Epidermal melanocyte (primary cell): ENCODE data around the gene AGTPBP1.
A peak's percentile ranks its signal among the peaks of the same experiment; 100 is the strongest.
"Not testable (repeated sequence)": the region's sequence is repeated elsewhere in the genome, so short reads cannot be mapped to it uniquely, and the experiment has no call there.

Source experiments
- DNase-seq: peaks from one replicate; pipeline ENCODE4 v3.0.0; 2011; ENCODE audit warnings: low spot score; ENCODE audit not compliant: insufficient read length

Gene AGTPBP1, protein sequence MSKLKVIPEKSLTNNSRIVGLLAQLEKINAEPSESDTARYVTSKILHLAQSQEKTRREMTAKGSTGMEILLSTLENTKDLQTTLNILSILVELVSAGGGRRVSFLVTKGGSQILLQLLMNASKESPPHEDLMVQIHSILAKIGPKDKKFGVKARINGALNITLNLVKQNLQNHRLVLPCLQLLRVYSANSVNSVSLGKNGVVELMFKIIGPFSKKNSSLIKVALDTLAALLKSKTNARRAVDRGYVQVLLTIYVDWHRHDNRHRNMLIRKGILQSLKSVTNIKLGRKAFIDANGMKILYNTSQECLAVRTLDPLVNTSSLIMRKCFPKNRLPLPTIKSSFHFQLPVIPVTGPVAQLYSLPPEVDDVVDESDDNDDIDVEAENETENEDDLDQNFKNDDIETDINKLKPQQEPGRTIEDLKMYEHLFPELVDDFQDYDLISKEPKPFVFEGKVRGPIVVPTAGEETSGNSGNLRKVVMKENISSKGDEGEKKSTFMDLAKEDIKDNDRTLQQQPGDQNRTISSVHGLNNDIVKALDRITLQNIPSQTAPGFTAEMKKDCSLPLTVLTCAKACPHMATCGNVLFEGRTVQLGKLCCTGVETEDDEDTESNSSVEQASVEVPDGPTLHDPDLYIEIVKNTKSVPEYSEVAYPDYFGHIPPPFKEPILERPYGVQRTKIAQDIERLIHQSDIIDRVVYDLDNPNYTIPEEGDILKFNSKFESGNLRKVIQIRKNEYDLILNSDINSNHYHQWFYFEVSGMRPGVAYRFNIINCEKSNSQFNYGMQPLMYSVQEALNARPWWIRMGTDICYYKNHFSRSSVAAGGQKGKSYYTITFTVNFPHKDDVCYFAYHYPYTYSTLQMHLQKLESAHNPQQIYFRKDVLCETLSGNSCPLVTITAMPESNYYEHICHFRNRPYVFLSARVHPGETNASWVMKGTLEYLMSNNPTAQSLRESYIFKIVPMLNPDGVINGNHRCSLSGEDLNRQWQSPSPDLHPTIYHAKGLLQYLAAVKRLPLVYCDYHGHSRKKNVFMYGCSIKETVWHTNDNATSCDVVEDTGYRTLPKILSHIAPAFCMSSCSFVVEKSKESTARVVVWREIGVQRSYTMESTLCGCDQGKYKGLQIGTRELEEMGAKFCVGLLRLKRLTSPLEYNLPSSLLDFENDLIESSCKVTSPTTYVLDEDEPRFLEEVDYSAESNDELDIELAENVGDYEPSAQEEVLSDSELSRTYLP

DNA sequence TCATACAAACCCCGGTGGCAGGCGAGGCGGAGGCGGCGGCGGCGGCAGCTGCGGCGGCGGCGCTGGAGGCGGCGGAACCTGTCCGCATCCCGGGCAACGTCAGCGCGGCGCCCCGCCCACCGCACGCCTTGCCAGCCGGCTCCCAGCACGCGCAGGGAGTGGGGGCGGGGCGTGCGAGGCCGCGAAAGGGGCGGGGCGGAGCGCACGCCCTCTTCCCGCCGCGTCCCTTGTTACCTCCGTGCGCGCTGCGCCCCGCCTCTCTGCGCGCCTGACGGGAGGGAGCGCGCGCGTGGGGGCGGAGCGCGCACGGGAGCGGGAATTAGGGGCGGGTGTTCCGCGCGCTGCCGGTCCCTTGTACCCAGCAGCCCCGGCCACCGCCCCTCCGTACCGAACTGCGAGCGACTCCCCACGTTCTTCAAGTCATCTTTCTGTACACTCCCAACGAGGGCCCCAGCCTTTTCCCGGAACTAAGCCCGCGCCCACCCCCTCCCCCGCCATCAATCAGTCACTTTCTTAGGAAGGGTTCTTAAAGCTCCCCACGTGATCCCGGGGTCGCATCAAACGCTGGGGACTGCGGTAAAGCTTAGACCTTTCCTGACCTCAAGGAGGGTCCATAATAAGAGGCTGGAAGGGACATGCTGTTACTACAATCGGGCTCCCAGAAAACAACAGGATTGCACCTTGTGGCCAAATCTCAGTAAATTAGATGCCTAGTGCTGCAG, at the start of gene AGTPBP1:
Gene AGTPBP1, minus strand, starts transcription at position 80 of the 722 bp plus-strand sequence. CDS start 29,421 bp downstream, outside the sequence.
- DNase-seq = peak; percentile 69

DNA sequence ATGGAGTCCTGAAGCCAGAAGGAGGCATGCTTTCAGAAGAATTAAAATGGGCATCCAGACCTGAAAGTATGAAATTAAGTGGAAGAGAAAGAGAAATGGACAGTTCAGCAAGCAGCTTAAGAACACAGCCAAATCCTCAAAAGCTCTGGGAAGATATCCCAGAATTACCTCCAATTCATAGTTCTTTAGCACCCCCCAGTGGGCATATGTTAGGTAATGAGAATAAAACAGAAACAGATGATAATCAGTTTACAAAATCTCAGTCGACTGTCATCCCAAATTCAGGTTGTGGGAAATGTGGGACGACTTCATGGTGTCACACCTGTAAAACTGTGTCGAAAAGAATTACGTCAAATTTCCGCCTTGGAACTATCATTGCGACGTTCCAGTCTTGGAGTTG, 44.4 kb upstream of the AGTPBP1 start:
- not testable (repeated sequence) for DNase-seq

GRCh38 chr9:85773844-85774243, 32.1 kb upstream of the AGTPBP1 start:
- not testable (repeated sequence) for DNase-seq

GRCh38 chr9:85761802-85762201, 20.0 kb upstream of the AGTPBP1 start:
- not testable (repeated sequence) for DNase-seq

DNA sequence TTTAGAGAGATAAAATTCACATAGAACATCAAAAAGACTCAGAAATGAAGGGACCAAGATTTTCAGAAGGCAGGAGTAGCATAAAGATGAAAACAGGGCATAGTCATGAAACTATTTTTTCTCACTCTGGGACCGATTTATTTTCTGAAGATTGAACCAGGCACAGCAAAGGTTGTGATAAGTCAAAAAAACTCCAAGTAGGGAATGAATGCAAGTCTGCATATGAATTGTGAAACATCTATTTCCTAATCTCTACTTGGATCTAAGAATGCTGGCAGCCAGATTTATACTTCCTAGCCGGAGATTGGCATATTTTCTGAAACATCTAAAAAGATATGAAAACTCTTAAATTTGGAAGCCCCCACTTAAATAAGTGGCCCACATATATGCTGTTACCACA, 16.0 kb upstream of the AGTPBP1 start:
- DNase-seq = not testable (repeated sequence)

GRCh38 chr9:85756216-85756615, 14.5 kb upstream of the AGTPBP1 start:
- DNase-seq = not testable (repeated sequence)

DNA sequence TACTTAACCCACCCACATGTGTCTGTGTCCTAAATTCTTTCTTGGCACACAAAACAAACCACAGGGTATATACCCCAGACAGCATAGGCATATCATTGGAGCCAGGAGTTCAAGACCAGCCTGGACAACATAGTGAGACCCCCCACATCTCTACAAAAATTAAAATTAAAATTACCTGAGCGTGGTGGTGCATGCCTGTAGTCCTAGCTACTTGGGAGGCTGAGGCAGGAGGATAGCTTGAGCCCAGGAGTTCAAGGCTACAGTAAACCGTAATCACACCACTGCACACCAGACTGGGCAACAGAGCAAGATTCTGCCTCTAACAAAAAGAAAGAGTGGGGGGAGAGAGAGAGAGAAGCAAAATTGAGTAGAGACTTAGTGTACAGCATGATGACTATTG, 4.6 kb upstream of the AGTPBP1 start:
- no peak for DNase-seq

- DNase-seq = no peak
Measured at GRCh38 chr9:85745203-85745602, 3.4 kb upstream of the AGTPBP1 start.

GRCh38 chr9:85744480-85744879, 2.7 kb upstream of the AGTPBP1 start:
- DNase-seq = no peak

DNA sequence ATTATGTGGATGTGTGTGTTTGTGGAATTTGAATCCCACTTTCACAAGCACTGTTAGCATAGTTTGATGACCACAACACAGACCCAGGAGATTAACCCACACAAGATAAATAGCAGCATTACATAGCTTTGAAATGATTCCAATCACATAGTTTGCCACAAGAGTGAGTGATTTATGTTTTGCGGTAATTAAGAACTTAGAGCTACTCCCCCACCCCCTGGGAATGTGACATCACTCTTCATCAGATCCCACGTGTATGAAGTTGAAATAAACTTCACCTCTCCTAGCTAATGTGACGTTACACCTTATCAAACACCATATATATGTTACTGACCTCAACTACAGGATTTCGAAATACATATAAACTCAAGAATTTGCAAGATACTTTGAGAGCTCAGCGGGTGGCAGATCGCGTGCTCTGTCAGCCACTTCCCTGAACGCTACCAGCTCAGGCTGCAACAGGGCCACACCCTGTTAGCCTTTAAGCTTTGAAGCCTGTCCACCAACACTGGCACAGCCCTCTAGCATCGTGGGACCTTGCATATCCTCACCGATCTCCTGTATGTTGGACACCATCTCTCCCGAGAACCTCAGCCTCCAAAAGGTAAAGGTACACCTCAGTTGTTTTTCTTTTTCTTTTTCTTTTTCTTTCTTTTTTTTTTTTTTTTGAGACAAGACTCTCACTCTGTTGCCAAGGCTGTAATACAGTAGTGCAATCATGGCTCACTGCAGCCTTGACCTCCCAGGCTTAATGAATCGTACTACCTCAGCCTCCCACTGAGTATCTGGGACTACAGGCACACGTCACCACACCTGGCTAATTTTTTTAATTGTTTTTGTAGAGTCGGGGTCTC, 1.7 kb upstream of the AGTPBP1 start:
- no peak for DNase-seq

- no peak for DNase-seq
Measured at GRCh38 chr9:85742597-85742936, 813 bp upstream of the AGTPBP1 start.

GRCh38 chr9:85741095-85741874, 469 bp downstream of the AGTPBP1 start:
- DNase-seq = peak; percentile 24

GRCh38 chr9:85740787-85741094, 1.0 kb downstream of the AGTPBP1 start:
- DNase-seq = no peak

DNA sequence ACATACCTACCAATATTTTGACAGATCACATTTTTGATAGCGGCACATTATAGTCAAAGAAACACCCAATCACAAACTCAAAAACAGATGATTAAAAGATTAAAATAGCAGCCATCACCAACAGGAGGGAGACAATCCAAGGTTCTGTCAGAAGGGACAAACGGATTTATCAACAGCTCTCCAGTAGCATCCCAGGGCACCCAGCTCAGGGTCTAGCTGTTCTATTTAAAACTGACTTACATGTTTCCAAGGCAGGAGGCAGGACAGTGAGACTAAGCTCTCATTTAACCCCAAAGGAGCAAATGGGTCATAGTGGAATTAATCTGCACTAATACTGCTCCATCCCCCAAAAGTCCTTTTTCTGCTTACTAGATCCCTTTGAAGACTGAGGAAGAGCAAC, 3.2 kb downstream of the AGTPBP1 start:
- DNase-seq = no peak

DNA sequence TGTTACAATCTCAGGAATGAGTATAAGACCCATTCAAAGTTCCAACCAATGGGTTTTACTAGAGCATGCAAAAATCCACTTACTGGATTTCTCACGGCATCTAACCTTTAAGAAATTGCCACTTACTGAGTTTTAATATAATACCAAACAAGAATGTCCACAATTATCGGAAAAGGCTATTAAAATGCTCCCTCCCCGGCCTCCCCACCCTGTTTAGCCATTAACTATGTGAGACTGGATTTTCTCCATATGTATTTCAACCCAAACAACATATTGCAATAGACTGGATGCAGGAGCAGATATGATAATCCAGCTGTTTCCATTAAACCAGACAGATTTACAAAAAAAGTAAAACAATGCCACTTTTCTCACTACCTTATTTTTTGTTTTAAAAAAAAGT, 4.1 kb downstream of the AGTPBP1 start:
- no peak for DNase-seq

GRCh38 chr9:85730916-85731630, 10.7 kb downstream of the AGTPBP1 start:
- no peak for DNase-seq

DNA sequence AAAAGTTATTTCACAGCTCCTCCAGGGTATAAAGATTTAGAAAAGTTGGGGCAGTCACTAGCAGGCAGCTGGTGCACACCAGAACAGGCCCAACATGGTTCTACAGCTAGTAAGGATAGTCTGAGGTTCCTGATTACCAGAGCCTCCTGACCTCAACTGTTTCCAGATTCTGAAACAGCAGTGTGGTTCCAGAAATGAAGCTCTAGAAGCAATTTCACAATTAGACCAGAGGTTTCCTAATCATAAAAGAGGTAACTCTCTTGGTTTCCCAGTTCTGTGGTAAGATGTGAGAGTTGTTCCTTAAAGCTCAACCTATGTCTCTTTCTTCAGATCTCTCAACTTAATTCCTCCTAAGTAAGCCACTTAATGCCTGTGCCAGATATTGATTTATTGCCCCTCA, 11.9 kb downstream of the AGTPBP1 start:
- no peak for DNase-seq

- DNase-seq = no peak
Measured at GRCh38 chr9:85727500-85727899, 14.3 kb downstream of the AGTPBP1 start.

DNA sequence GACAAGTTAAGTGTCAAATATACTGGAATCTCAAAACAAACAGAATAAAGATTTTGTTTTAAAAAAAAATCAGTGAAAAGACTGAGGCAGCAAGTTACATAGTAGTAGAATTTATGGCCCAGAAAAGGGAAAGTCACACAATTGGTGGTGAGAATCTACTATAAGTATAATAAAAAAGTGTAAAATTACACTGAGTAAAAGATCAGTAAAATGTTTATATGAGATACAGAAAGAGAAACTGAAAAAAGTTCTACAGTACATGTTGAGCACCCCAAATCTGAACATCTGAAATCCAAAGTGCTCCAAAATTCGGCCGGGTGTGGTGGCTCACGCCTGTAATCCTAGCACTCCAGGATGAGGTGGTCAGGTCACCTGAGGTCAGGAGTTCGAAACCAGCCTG, 15.0 kb downstream of the AGTPBP1 start:
- DNase-seq = no peak
